Stimulated activated CD4-positive, alpha-beta T cell treated with anti-CD3 and anti-CD28 coated beads, Interleukin-2, amount 100 ng/mL, for 4 hours (primary cell): ENCODE measurements around the gene WDR17.

Experiments
- DNase-seq: peaks from one replicate; pipeline ENCODE4 v3.0.0-alpha.2; 2020; ENCODE audit warnings: low read depth

The WDR17 gene

GRCh38 chr4:176065435-176066291 is at the start of gene WDR17:
TSS of gene WDR17 (plus strand) at chr4:176065841. CDS start at chr4:176111581, 45,740 bp downstream.
- DNase-seq = peak; percentile 74

DNA sequence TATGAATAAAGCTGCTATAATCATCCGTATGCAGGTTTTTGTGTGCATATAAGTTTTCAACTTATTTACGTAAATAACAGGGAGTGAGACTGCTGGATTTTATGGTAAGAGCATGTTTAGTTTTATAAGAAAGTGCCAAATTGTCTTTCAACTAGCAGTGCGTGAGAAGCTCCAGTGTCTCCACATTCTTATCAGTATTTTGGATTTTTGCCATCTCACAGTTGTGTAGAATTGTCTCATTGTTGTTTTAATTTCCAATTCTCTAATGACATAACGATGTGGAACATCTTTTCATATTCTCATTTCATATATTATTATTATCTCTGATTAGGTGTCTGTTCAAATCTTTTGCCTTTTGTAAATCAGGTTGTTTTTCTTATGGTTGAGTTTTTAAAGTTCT is 49.0 kb upstream of the WDR17 start:
- DNase-seq = no peak

- DNase-seq = no peak
These were observed 45.1 kb upstream of the WDR17 start for GRCh38 chr4:176020481-176021085.

DNA sequence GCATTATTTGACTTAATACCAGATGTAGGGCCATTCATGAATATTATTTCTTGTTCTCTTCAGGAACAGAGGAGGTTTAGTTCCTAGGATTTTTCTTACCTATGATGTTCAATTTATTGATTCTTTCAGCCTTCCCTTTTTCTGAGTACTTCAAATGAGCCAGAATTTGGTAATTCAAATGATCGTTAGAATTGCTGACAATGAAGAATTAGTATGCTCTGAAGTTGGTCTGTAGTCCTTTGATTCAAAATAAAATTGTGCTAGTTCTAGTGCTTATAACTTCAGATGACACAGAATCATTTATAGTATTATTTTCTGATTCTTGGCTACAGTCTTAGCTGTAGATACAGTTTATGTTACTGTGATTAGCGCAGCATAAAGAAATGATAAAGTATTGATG is 35.2 kb upstream of the WDR17 start:
- no peak for DNase-seq

- DNase-seq = no peak
These were observed 33.7 kb upstream of the WDR17 start for GRCh38 chr4:176031922-176032321.

- DNase-seq = no peak
These were observed 33.2 kb upstream of the WDR17 start for GRCh38 chr4:176032454-176032853.

DNA sequence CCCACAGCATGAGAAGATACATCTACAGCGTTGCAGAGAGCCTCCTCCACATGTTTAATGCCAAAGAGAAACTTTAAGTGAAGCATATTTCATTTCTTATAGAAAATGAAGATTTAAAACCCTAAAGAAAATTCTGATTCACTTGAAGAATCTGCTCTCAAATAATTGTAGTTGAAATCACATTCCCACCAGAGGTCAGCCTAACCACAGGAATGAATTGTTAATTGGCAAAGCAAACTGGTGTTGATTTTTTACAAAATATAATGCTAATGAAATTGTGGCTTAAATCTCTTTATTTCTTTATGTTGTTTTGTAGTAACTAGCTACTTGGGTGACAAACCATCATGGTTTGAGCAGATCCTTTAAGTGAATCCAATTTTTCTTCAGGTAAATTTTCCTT is 31.1 kb upstream of the WDR17 start:
- no peak for DNase-seq

GRCh38 chr4:176034936-176035335 is 30.7 kb upstream of the WDR17 start:
- DNase-seq = no peak

DNA sequence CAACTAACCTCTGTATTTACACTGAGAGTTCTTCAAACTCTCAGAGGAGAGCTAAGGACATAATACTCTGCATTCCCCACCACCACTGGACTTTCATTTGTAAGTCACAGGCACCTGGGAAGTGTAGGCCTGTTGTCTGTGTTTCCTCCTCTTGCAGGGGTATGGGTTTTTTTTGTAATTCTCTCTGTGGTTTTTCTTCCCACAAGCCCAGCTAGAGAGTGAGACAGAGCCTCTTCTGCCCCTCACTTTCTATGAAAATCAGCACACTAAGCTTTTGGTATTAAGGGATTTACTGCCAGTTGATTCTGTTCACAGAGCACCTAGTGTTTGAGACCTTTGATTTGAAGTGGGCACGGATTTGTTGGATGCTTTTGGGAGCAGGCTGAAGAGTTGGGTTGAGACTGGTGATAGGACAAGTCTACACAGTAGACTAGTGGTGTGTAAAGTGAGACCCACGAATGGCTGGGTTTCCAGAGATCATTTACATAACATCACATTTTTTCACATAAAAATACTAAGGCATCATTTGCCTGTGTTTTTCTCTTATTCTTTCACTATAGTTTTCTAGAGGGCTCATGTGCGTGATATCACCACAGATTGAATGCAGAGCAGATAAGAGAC is 28.9 kb upstream of the WDR17 start:
- no peak for DNase-seq

- DNase-seq = no peak
These were observed 26.9 kb upstream of the WDR17 start for GRCh38 chr4:176038789-176039188.

DNA sequence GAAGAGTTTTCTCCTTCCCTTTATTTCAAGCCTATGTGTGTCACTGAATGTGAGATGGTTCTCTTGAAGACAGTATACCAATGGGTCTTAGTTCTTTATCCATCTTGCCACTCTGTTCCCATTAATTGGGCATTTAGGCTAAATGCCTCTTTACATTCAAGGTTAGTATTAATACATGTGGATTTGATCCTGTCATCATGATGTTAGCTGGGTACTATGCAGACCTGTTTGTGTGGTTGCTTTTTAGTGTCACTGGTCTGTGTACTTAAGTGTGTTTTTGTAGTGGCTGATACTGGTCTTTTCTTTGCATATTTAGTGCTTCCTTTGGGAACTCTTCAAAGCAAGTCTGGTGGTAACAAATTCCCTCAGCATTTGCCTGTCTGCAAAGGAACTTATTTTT is 23.4 kb upstream of the WDR17 start:
- no peak for DNase-seq

- no peak for DNase-seq
These were observed 21.6 kb upstream of the WDR17 start for GRCh38 chr4:176043838-176044588.

- no peak for DNase-seq
These were observed 21.1 kb upstream of the WDR17 start for GRCh38 chr4:176044589-176044951.

DNA sequence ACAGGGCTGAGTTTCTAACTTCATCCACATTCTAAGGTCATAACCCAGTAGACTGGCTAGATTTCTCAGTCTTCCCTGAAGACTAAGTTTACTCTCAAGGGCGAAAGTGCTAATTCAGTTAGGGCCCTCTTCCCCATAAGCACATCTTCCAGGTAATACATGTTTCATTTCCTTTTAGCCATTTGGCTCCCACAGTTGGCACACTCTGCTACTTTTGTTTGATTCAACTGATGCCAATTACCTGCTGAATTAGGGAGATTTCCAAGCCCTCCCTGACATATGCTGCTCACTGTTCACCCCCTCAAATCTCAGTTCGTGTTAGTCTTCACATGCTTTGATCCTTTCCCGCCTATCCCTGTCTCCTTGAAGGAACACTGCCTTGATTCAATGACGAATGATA is 17.0 kb upstream of the WDR17 start:
- no peak for DNase-seq

DNA sequence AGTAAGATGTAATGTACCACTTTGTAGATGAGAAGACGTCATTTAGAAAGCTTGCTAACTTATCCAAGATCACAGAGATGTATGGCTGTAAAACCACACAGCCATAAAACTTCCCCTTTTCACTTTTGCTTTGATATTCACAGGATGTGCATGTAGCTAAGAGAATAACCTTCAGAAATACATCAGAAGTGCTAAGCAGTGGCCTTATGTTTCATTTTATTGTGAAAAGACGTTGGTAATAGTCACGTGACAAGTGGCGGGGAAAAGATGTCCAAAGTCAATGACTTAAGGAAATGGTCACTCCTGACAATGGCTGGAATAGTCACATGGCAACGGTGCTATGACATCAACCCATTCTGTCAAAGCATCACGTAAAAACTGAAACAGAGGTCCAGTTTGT is 12.9 kb upstream of the WDR17 start:
- DNase-seq = no peak

DNA sequence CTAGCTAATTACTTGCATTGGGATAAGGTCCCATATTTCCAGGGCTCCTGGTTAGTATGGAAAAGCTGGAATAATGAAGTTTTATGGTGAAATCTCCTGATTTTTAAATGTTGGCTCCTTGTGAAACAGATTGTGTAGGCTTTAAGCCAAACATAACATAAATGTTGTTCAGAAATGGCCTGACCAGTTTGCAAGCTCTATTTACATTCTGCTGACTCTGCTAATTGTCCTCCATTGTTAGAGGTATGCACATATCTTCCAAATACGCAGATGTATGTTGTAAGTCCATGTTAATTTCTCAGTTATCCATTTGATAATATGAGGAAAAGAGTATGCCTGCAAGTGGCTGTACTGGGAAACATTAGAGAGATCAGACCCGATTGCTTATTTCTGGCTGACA is 11.9 kb upstream of the WDR17 start:
- no peak for DNase-seq

DNA sequence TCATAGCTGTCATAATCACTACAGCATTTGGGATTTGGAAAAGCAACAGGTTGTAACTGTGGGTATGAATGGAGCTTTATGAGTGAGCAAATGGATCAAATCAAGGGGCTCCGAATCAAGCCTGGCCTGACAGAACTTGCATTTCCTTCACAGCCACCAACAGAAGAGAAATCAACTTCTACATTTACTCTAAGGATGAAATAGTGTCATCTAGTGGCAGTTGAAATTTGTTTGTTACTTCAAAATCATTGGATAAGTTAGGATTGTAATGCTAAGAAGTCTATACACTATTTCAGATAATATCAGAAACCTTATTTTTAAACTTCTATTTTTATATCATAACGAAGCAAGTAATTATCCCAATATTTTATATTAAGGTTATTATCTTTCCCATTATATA is 10.7 kb upstream of the WDR17 start:
- no peak for DNase-seq

GRCh38 chr4:176063718-176064117 is 1.9 kb upstream of the WDR17 start:
- no peak for DNase-seq

DNA sequence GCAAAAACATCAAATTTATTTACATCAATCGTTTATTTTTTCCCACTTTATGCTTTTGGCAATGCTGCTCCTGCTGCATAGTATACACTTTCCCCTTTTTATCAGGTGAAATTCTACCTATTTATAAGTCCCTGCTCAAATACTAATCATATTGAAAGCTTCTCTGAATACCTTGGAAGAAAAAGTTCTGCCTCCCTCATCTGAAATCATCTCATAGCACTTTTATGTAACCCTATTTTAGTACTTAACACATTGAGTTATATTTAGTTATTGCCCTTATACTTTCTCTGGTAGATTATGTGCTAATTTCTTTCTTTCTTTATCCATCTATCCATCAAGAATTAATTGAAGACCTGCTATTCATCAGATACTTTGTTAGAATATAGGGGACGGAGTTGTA is 1.1 kb upstream of the WDR17 start:
- DNase-seq = no peak

DNA sequence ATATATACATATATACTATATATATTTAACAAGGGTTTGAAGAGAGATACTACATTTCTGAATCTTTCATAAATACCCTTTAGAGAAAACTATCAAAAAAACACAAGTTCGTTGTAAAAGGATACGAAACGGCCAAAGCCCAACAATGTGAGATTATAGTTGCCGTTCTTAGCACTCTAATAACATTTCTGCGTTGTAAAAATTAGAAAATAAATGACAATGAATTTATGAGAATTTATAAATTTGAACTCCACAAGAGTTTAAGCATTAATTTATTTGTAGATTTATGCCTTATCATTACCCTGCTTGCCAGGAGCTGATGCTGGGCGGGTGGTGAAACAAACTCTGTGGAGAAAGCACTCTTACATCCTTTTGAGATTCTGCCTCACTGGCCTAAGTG is 1.1 kb downstream of the WDR17 start:
- no peak for DNase-seq

DNA sequence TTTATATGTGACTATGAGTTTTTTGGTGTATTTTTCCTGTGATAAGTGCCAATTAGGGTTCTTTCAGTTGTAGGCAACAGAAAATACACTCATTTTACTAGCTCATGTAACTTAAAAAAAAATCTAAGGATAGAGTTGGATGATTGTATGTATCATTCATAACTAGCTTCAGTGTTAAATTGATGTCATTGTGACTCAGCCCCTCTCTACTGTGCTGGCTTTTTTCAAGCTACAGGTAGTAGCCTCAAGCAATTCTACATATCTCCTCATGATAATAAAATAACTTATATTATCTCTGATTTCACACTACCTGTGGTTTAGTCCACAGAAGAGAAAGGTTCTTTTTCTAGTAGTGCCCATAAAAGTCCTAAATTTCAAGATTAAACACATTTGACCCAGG is 11.9 kb downstream of the WDR17 start:
- no peak for DNase-seq

DNA sequence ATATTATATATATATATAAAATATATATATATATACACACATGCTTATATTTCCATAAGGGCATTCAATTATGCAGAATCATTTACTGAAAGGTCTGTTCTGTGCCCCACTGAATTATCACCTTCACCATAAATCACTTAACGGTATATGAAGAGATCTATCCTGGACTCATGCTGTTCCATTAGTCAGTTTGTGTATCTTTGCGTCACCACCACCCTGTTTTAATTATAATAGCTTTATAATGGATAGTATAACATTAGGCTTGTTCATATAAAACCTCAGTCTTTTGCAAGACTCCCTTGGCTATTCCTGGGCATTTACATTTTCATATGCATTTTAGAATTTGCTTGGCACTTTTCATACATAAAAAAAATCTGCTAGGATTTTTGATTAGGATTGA is 19.1 kb downstream of the WDR17 start:
- no peak for DNase-seq

DNA sequence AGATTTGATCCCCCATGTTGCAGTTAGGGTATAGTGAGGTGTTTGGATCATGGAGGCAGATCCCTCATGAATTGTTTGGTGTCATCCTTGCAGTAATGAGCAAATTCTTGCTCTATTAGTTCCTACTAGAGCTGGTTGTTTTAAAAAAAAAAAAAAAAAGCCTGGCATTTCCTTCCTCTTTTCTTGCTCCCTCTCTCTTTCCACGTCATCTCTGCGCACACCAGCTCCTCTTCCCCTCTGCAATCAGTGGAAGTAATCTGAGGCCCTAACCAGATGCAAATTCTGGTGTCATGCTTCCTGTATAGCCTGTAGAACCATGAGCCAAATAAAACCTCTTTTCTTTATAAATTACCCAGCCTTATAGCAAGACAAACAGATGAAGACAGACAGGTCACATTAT is 24.5 kb downstream of the WDR17 start:
- DNase-seq = no peak
